NCI-H446 (cell line): Measurements from ENCODE around the gene PML.

Source experiments
- DNase-seq, 2 experiments: peaks; one replicate each; lab custom pipeline; 2025; lab: John Stamatoyannopoulos, UW

Gene PML

GRCh38 chr15:74008901-74009300 lies 14.4 kb downstream of the PML start:
- DNase-seq: no peak

- DNase-seq: no peak
Observed at GRCh38 chr15:74010929-74011540, 16.5 kb downstream of the PML start.

GRCh38 chr15:74011610-74012009 lies 17.1 kb downstream of the PML start:
- no peak for DNase-seq

- DNase-seq: no peak
Observed at GRCh38 chr15:74013374-74013894, 18.9 kb downstream of the PML start.

- no peak for DNase-seq
Observed at GRCh38 chr15:74019734-74020133, 25.2 kb downstream of the PML start.

- DNase-seq: no peak
Observed at GRCh38 chr15:74022706-74023470, 28.4 kb downstream of the PML start.

GRCh38 chr15:74024687-74025086 lies 30.2 kb downstream of the PML start:
- DNase-seq: no peak

GRCh38 chr15:74025436-74025835 lies 30.9 kb downstream of the PML start:
- peak in 1 of 2 experiments; percentile 50 for DNase-seq

- no peak for DNase-seq
Observed at GRCh38 chr15:74027688-74028087, 33.2 kb downstream of the PML start.

- DNase-seq: no peak
Observed at GRCh38 chr15:74028646-74029045, 34.1 kb downstream of the PML start.

GRCh38 chr15:74032046-74032445 lies 37.5 kb downstream of the PML start:
- no peak for DNase-seq

GRCh38 chr15:74032606-74033561 lies 38.4 kb downstream of the PML start:
- DNase-seq: no peak

- DNase-seq: no peak
Observed at GRCh38 chr15:74034206-74034755, 39.8 kb downstream of the PML start.

GRCh38 chr15:74035121-74036017 lies 40.9 kb downstream of the PML start:
- DNase-seq: no peak

- DNase-seq: peak in 1 of 2 experiments; percentile 63
Observed at GRCh38 chr15:74036271-74037170, 42.0 kb downstream of the PML start.

GRCh38 chr15:74037171-74038117 lies 42.9 kb downstream of the PML start:
- DNase-seq: no peak

- DNase-seq: no peak
Observed at GRCh38 chr15:74038707-74039655, 44.5 kb downstream of the PML start.

- no peak for DNase-seq
Observed at GRCh38 chr15:74039656-74040010, 45.1 kb downstream of the PML start.
